Measurements from ENCODE around the gene PTPN7. TPM values are rescaled to one million over a fixed set of nuclear protein-coding genes. Genes with fewer than 3 reads are reported as not detected.
A peak's percentile ranks its signal among the peaks of the same experiment; 100 is the strongest.

The PTPN7 gene
- polyA plus RNA-seq, 2 of the 4 experiments (the other 2 are of a cell fraction), result 0.08 TPM; not detected in 1

- CTCF ChIA-PET, result interaction anchor here (0.7 to 6.2 kb wide), 14 partner anchors 12 to 671 kb away, joined by 3 to 55 read pairs (median 3); partner anchors contain the start of gene ELF3
- no peak for FAIRE-seq
- DNase-seq (ENCODE audit: low read depth in 1 of 2, low spot score in 1 of 2), result peak; percentile 58 to 78
- Histone ChIP-seq H3K27ac (peak overlapping the region; percentile 91 to 94), H3K4me1 (peaks cover 66% of the 10 kb centered on the region), H3K4me2 (peak overlapping the region; percentile 79), H3K9me3 (no peaks in the 10 kb centered on the region), H3K4me3 (no peak overlapping the region)
- TF ChIP-seq SREBF2 (IDR thresholded peaks at IDR 0.05), result no peak
- TF ChIP-seq EHMT2 (IDR thresholded peaks at IDR 0.05; ENCODE audit: low read depth), result no peak
- TF ChIP-seq KDM1A (IDR thresholded peaks at IDR 0.05; ENCODE audit: low read depth), result no peak
- no peak for TF ChIP-seq RARB (CRISPR knock-in tag; IDR thresholded peaks at IDR 0.05)
- 0 out of 2 replicates have a peak, but pooled peaks have one; percentile 33 for TF ChIP-seq HOXA7 (CRISPR knock-in tag; IDR thresholded peaks at IDR 0.05)
- no peak for TF ChIP-seq HES2 (IDR thresholded peaks at IDR 0.05)
- peak; percentile 38; the same call in 1 of the 2 replicates for TF ChIP-seq CHD4 (IDR thresholded peaks at IDR 0.05; ENCODE audit: borderline replicate concordance)
- no peak for TF ChIP-seq HMGXB4 (CRISPR knock-in tag; IDR thresholded peaks at IDR 0.05; ENCODE audit: borderline replicate concordance)
- TF ChIP-seq JUN (IDR thresholded peaks at IDR 0.05), result no peak; a peak in 1 of 5 replicates
- TF ChIP-seq MAFK (IDR thresholded peaks at IDR 0.05; ENCODE audit: partially characterized antibody), result no peak
- TF ChIP-seq KDM5A (IDR thresholded peaks at IDR 0.05), result no peak
- no peak for TF ChIP-seq RCOR1 (IDR thresholded peaks at IDR 0.05; ENCODE audit: low read depth, low read length)
- TF ChIP-seq JUNB (IDR thresholded peaks at IDR 0.05), result peak; percentile 41
- no peak; the same call in 1 of the 2 replicates for TF ChIP-seq FOSL2 (IDR thresholded peaks at IDR 0.05)
- peak; percentile 85 for TF ChIP-seq FOSL2 (CRISPR knock-in tag; IDR thresholded peaks at IDR 0.05)
- TF ChIP-seq CEBPB (IDR thresholded peaks at IDR 0.05), result peak; percentile 10 to 26; a peak in 1 of 4 replicates
- TF ChIP-seq FOSB (CRISPR knock-in tag; IDR thresholded peaks at IDR 0.05), result 0 out of 2 replicates have a peak, but pooled peaks have one; percentile 27
- TF ChIP-seq CBX2 (IDR thresholded peaks at IDR 0.05; ENCODE audit: borderline replicate concordance, low read depth), result no peak
- TF ChIP-seq PHF8 (IDR thresholded peaks at IDR 0.05; ENCODE audit: borderline replicate concordance, low read depth), result no peak
- no peak for TF ChIP-seq POLR2AphosphoS2 (conservative IDR thresholded peaks at IDR 0.05; ENCODE audit: low read length)
- TF ChIP-seq EP300 (IDR thresholded peaks at IDR 0.05), result peak; percentile 40 to 44; a peak in 2 of 5 replicates
- TF ChIP-seq HOXB5 (CRISPR knock-in tag; IDR thresholded peaks at IDR 0.05), result 0 out of 2 replicates have a peak, but pooled peaks have one; percentile 20
- TF ChIP-seq ZSCAN20 (CRISPR knock-in tag; IDR thresholded peaks at IDR 0.05), result no peak
- 0 out of 2 replicates have a peak, but pooled peaks have one; percentile 40 for TF ChIP-seq HOXB13 (CRISPR knock-in tag; IDR thresholded peaks at IDR 0.05; ENCODE audit: low read depth)
- peak; percentile 35; the same call in 1 of the 2 replicates for TF ChIP-seq GATA3 (IDR thresholded peaks at IDR 0.05; ENCODE audit: borderline replicate concordance)
- TF ChIP-seq MYC (IDR thresholded peaks at IDR 0.05; ENCODE audit: borderline replicate concordance, low read length), result no peak
- no peak for TF ChIP-seq ESRRA (IDR thresholded peaks at IDR 0.05; ENCODE audit: borderline replicate concordance, low read length)
- TF ChIP-seq, protein P1, sequence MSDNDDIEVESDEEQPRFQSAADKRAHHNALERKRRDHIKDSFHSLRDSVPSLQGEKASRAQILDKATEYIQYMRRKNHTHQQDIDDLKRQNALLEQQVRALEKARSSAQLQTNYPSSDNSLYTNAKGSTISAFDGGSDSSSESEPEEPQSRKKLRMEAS (IDR thresholded peaks at IDR 0.05), result peak; percentile 62
- TF ChIP-seq CTCF (IDR thresholded peaks at IDR 0.05), result no peak
- WGBS (ENCODE audit: missing lambda C conversion rate), result 38% methylated on average over 9 of the region's 10 CpGs
- POLR2A ChIA-PET, result interaction anchor here (0.9 to 5.5 kb wide), 6 partner anchors 44 to 96 kb away, joined by 3 to 69 read pairs (median 8); partner anchors contain the start of gene ELF3
- ATAC-seq, result peak; percentile 44 to 54
Observed at GRCh38 chr1:202106340-202107254, 53.8 kb downstream of the PTPN7 start.
